HepG2 (cell line): ENCODE measurements around the gene SIDT1.

ENCODE experiments used
- IRF9 ChIP-seq: sonication (generic); formaldehyde crosslinking; IDR thresholded peaks from 2 replicates; pipeline ENCODE4 v1.8.0; 2022; ENCODE audit warnings: missing genetic modification reagents, mild to moderate bottlenecking, borderline replicate concordance
- JUND ChIP-seq: sonication (generic); formaldehyde crosslinking; IDR thresholded peaks from 2 replicates; pipeline ENCODE4 v1.8.0; 2022; ENCODE audit warnings: mild to moderate bottlenecking, missing genetic modification reagents
- POGK ChIP-seq: sonication (generic); formaldehyde crosslinking; conservative IDR thresholded peaks from 2 replicates; pipeline ENCODE4 v1.8.0; 2022; ENCODE audit warnings: mild to moderate bottlenecking, moderate library complexity, missing genetic modification reagents
- POLR2A ChIP-seq, 2 experiments: IDR thresholded peaks; 2 replicates each; pipeline ENCODE4 v1.6.1; 2011; ENCODE audit warnings: low read depth in 2 of 2, low read length in 2 of 2, mild to moderate bottlenecking in 1 of 2, moderate library complexity in 1 of 2; ENCODE audit not compliant: insufficient read depth in 1 of 2
- RXRA ChIP-seq: sonication (generic); formaldehyde crosslinking; IDR thresholded peaks from 2 replicates; pipeline ENCODE4 v1.5.1; 2020; ENCODE audit warnings: missing genetic modification reagents
- SMC3 ChIP-seq: IDR thresholded peaks from 2 replicates; pipeline ENCODE4 v1.6.1; 2011; ENCODE audit warnings: low read length, improper control_type of control experiment
- ZBTB2 ChIP-seq: sonication (generic); formaldehyde crosslinking; IDR thresholded peaks from 2 replicates; pipeline ENCODE4 v1.8.0; 2022; ENCODE audit warnings: low read depth, missing genetic modification reagents
- ZNF232 ChIP-seq: sonication (generic); formaldehyde crosslinking; IDR thresholded peaks from 2 replicates; pipeline ENCODE4 v1.4.0; 2020; ENCODE audit warnings: missing genetic modification reagents, borderline replicate concordance
- ZNF274 ChIP-seq: sonication (generic); formaldehyde crosslinking; IDR thresholded peaks from 2 replicates; pipeline ENCODE4 v1.5.1; 2020; ENCODE audit warnings: mild to moderate bottlenecking, missing genetic modification reagents

GRCh38 chr3:113620091-113620490, 87.7 kb downstream of the SIDT1 start:
- no peak for TF ChIP-seq ZNF274 (CRISPR knock-in tag)
- no peak for TF ChIP-seq SMC3
- no peak for TF ChIP-seq POGK (CRISPR knock-in tag)
- no peak for TF ChIP-seq POLR2A (IDR thresholded peaks at IDR 0.05; ENCODE audit: insufficient read depth in 1 of 2, low read depth in 2 of 2, low read length in 2 of 2)
- TF ChIP-seq ZBTB2 (CRISPR knock-in tag), result no peak
- TF ChIP-seq IRF9 (CRISPR knock-in tag), result no peak
- no peak for TF ChIP-seq JUND (CRISPR knock-in tag)
- TF ChIP-seq ZNF232 (CRISPR knock-in tag), result no peak
- TF ChIP-seq RXRA (CRISPR knock-in tag), result no peak
